GM19193 (cell line): ENCODE measurements around the gene TMEM131L.

ENCODE experiments used
- POLR2A ChIP-seq: IDR thresholded peaks from 4 replicates; pipeline ENCODE4 v1.6.1; 2011; ENCODE audit not compliant: insufficient read depth, insufficient read length; ENCODE audit errors: extremely low read depth

The TMEM131L gene

GRCh38 chr4:153466081-153466948, at the start of gene TMEM131L:
Gene TMEM131L (plus strand): TSS chr4:153466360. CDS start chr4:153466398, 38 bp downstream.
- peak; percentile 74 for TF ChIP-seq POLR2A

GRCh38 chr4:153418121-153418520, 48.0 kb upstream of the TMEM131L start:
- TF ChIP-seq POLR2A: no peak

- TF ChIP-seq POLR2A: no peak
These were observed 47.6 kb upstream of the TMEM131L start for GRCh38 chr4:153418558-153418957.

GRCh38 chr4:153419029-153419428, 47.1 kb upstream of the TMEM131L start:
- TF ChIP-seq POLR2A: no peak

GRCh38 chr4:153419673-153420278, 46.4 kb upstream of the TMEM131L start:
- TF ChIP-seq POLR2A: no peak

GRCh38 chr4:153420361-153420760, 45.8 kb upstream of the TMEM131L start:
- TF ChIP-seq POLR2A: no peak

- no peak for TF ChIP-seq POLR2A
These were observed 44.2 kb upstream of the TMEM131L start for GRCh38 chr4:153421941-153422340.

GRCh38 chr4:153426207-153426885, 39.8 kb upstream of the TMEM131L start:
- TF ChIP-seq POLR2A: no peak

GRCh38 chr4:153427363-153428071, 38.6 kb upstream of the TMEM131L start:
- no peak for TF ChIP-seq POLR2A

GRCh38 chr4:153428941-153429475, 37.2 kb upstream of the TMEM131L start:
- TF ChIP-seq POLR2A: no peak

GRCh38 chr4:153432965-153433753, 33.0 kb upstream of the TMEM131L start:
- TF ChIP-seq POLR2A: peak; percentile 60

GRCh38 chr4:153433754-153434105, 32.4 kb upstream of the TMEM131L start:
- no peak for TF ChIP-seq POLR2A

GRCh38 chr4:153434190-153434589, 32.0 kb upstream of the TMEM131L start:
- no peak for TF ChIP-seq POLR2A
